Astrocyte (in vitro differentiated cells and primary cell): ENCODE data around the gene SLC51B. TPM values are rescaled to one million over a fixed set of nuclear protein-coding genes. Genes with fewer than 3 reads are reported as not detected.
"Not testable (repeated sequence)": the region's sequence is repeated elsewhere in the genome, so short reads cannot be mapped to it uniquely, and the experiment has no call there.

ENCODE experiments used
- DNase-seq: peaks from one replicate; pipeline ENCODE4 v3.0.0-alpha.2; 2010; ENCODE audit warnings: low read depth
- FAIRE-seq: peaks from 2 replicates; lab custom pipeline; 2011; peaks lifted over from hg19 to GRCh38; lab: Jason Lieb, UNC
- H2AFZ ChIP-seq: 2 replicates; pipeline ENCODE4 v1.6.0; 2012; ENCODE audit warnings: low read depth, low read length, inconsistent platforms
- H3K27ac ChIP-seq: 2 replicates; pipeline ENCODE4 v1.5.1; 2011; ENCODE audit warnings: low read depth, low read length, inconsistent platforms
- H3K27me3 ChIP-seq: 2 replicates; pipeline ENCODE4 v1.6.0; 2011; ENCODE audit warnings: low read length, inconsistent platforms; ENCODE audit not compliant: insufficient read depth
- H3K36me3 ChIP-seq: 2 replicates; pipeline ENCODE4 v1.5.1; 2011; ENCODE audit warnings: low read length, inconsistent platforms; ENCODE audit not compliant: insufficient read depth
- H3K4me1 ChIP-seq: 2 replicates; pipeline ENCODE4 v1.5.1; 2011; ENCODE audit warnings: low read length, inconsistent platforms; ENCODE audit not compliant: insufficient read depth
- H3K4me2 ChIP-seq: 2 replicates; pipeline ENCODE4 v1.6.0; 2012; ENCODE audit warnings: low read length, inconsistent platforms
- H3K4me3 ChIP-seq: 2 replicates; pipeline ENCODE4 v1.5.1; 2011; ENCODE audit warnings: low read depth, mild to moderate bottlenecking, low read length, inconsistent platforms; ENCODE audit not compliant: insufficient read depth
- H3K79me2 ChIP-seq: 2 replicates; pipeline ENCODE4 v1.6.0; 2012; ENCODE audit warnings: mild to moderate bottlenecking, low read length, inconsistent platforms; ENCODE audit not compliant: insufficient read depth
- H3K9ac ChIP-seq: 2 replicates; pipeline ENCODE4 v1.6.0; 2012; ENCODE audit warnings: mild to moderate bottlenecking, low read length, inconsistent platforms
- H3K9me3 ChIP-seq: 2 replicates; pipeline ENCODE4 v1.5.1; 2012; ENCODE audit warnings: low read depth, mild to moderate bottlenecking, low read length, inconsistent platforms; ENCODE audit not compliant: insufficient read depth
- H4K20me1 ChIP-seq: 2 replicates; pipeline ENCODE4 v1.6.0; 2012; ENCODE audit warnings: low read length, inconsistent platforms; ENCODE audit not compliant: insufficient read depth
- H3K27ac Mint-ChIP-seq: one replicate; pipeline ENCODE4 v1.8.0; 2021; ENCODE audit warnings: mild to moderate bottlenecking, mixed read lengths; ENCODE audit not compliant: unreplicated experiment
- H3K27me3 Mint-ChIP-seq: one replicate; pipeline ENCODE4 v1.8.0; 2021; ENCODE audit warnings: low read depth, mixed read lengths; ENCODE audit not compliant: unreplicated experiment
- H3K36me3 Mint-ChIP-seq: one replicate; pipeline ENCODE4 v1.8.0; 2021; ENCODE audit warnings: low read depth, mixed read lengths; ENCODE audit not compliant: unreplicated experiment
- H3K4me1 Mint-ChIP-seq: one replicate; pipeline ENCODE4 v1.8.0; 2021; ENCODE audit warnings: low read depth, mixed read lengths; ENCODE audit not compliant: unreplicated experiment
- H3K4me3 Mint-ChIP-seq: one replicate; pipeline ENCODE4 v1.8.0; 2021; ENCODE audit warnings: mild to moderate bottlenecking, moderate library complexity, mixed read lengths; ENCODE audit not compliant: unreplicated experiment
- H3K9me3 Mint-ChIP-seq: one replicate; pipeline ENCODE4 v1.8.0; 2021; ENCODE audit warnings: mild to moderate bottlenecking, mixed read lengths; ENCODE audit not compliant: unreplicated experiment
- CTCF ChIP-seq: IDR thresholded peaks from 2 replicates; pipeline ENCODE4 v1.5.1; 2011; ENCODE audit warnings: low read depth, mild to moderate bottlenecking, inconsistent platforms, low read length, moderate library complexity; ENCODE audit not compliant: insufficient read depth
- EZH2 ChIP-seq: IDR thresholded peaks from 2 replicates; pipeline ENCODE4 v1.6.1; 2012; ENCODE audit warnings: mild to moderate bottlenecking, low read length, inconsistent platforms; ENCODE audit not compliant: insufficient read depth
- total RNA-seq: library from RNA; stranded (reverse); gene quantifications from 2 replicates; pipeline ENCODE4 v1.2.1, GENCODE V29; 2021

SLC51B gene
- total RNA-seq, 1 donor from 2014 or later = not detected

GRCh38 chr15:65092911-65093792, 48.0 kb downstream of the SLC51B start:
- DNase-seq = no peak
- H3K4me1 ChIP-seq = peaks cover 9% of the 10 kb centered on the region
- peaks cover 19% of the 10 kb centered on the region for H3K36me3 Mint-ChIP-seq
- no peaks in the 10 kb centered on the region for H3K79me2 ChIP-seq
- H3K27ac Mint-ChIP-seq = no peak overlapping the region
- no peaks in the 10 kb centered on the region for H3K27me3 ChIP-seq
- no peaks in the 10 kb centered on the region for H3K9me3 ChIP-seq
- H2AFZ ChIP-seq = no peak overlapping the region
- no peak overlapping the region for H3K4me3 ChIP-seq
- peaks cover 10% of the 10 kb centered on the region for H4K20me1 ChIP-seq
- FAIRE-seq = no peak
- H3K36me3 ChIP-seq = no peaks in the 10 kb centered on the region
- H3K9ac ChIP-seq = no peak overlapping the region
- H3K4me2 ChIP-seq = no peak overlapping the region
- TF ChIP-seq EZH2 (no peak), CTCF (no peak)
- no peak overlapping the region for H3K4me3 Mint-ChIP-seq
- peaks cover 3% of the 10 kb centered on the region for H3K9me3 Mint-ChIP-seq
- H3K27me3 Mint-ChIP-seq = peaks cover 21% of the 10 kb centered on the region
- no peak overlapping the region for H3K27ac ChIP-seq
- H3K4me1 Mint-ChIP-seq = peaks cover 10% of the 10 kb centered on the region

- not testable (repeated sequence) for H3K4me3 Mint-ChIP-seq, H3K27me3 ChIP-seq, H3K9me3 Mint-ChIP-seq, DNase-seq, H3K4me1 ChIP-seq, FAIRE-seq, H3K36me3 ChIP-seq, H3K27ac Mint-ChIP-seq, H3K4me3 ChIP-seq, H3K9me3 ChIP-seq, H2AFZ ChIP-seq, H3K4me2 ChIP-seq, H4K20me1 ChIP-seq, H3K27ac ChIP-seq, H3K9ac ChIP-seq, H3K79me2 ChIP-seq, H3K4me1 Mint-ChIP-seq
- Mint-ChIP-seq H3K27me3 (peaks cover 19% of the 10 kb centered on the region), H3K36me3 (peaks cover 25% of the 10 kb centered on the region)
Measured at GRCh38 chr15:65093793-65094170, 48.6 kb downstream of the SLC51B start.

GRCh38 chr15:65094294-65094995, 49.3 kb downstream of the SLC51B start:
- no peak overlapping the region for H3K27ac ChIP-seq
- peaks cover 10% of the 10 kb centered on the region for H4K20me1 ChIP-seq
- peaks cover 4% of the 10 kb centered on the region for H3K9me3 Mint-ChIP-seq
- H3K4me3 ChIP-seq = no peak overlapping the region
- no peaks in the 10 kb centered on the region for H3K79me2 ChIP-seq
- TF ChIP-seq EZH2 (no peak), CTCF (no peak)
- H3K36me3 ChIP-seq = peaks cover 8% of the 10 kb centered on the region
- peaks cover 10% of the 10 kb centered on the region for H3K4me1 Mint-ChIP-seq
- peaks cover 9% of the 10 kb centered on the region for H3K4me1 ChIP-seq
- H3K9ac ChIP-seq = no peak overlapping the region
- H3K36me3 Mint-ChIP-seq = peaks cover 29% of the 10 kb centered on the region
- FAIRE-seq (no peak), DNase-seq (no peak)
- no peak overlapping the region for H3K4me2 ChIP-seq
- H3K27me3 ChIP-seq = no peaks in the 10 kb centered on the region
- H3K27ac Mint-ChIP-seq = no peak overlapping the region
- H3K9me3 ChIP-seq = no peaks in the 10 kb centered on the region
- H3K27me3 Mint-ChIP-seq = peaks cover 12% of the 10 kb centered on the region
- no peak overlapping the region for H2AFZ ChIP-seq
- no peak overlapping the region for H3K4me3 Mint-ChIP-seq
